GM12878 (cell line): ENCODE measurements around the gene CYP26A1. TPM values are rescaled to one million over a fixed set of nuclear protein-coding genes. Genes with fewer than 3 reads are reported as not detected.

Experiments used
- ATAC-seq: fragments of 200-7000 bp; cut with Tn5 transposase; 3 replicates; pipeline ENCODE4 v1.9.1; 2020; ENCODE audit warnings: mild to moderate bottlenecking, moderate library complexity
- BruUV-seq: library from RNA; stranded (reverse); fragments of 400-500 nt; replicated peaks from 2 replicates; lab custom pipeline; 2021; lab: Mats Ljungman, UMichigan
- CTCF ChIA-PET: fragments of 300-600 bp; sonication (Branson Sonifier 250); formaldehyde crosslinking; extraction: SDS; loops from one replicate; lab custom pipeline; 2021; ENCODE audit warnings: inconsistent platforms; lab: Yijun Ruan, JAX
- POLR2A ChIA-PET: fragments of 350-600 bp; formaldehyde crosslinking; extraction: SDS; loops from one replicate; lab custom pipeline; 2021; ENCODE audit warnings: inconsistent platforms; lab: Charles Lee
- RAD21 ChIA-PET: fragments of 300-600 bp; sonication (Branson Sonifier 250); formaldehyde crosslinking; loops from one replicate; lab custom pipeline; 2023; ENCODE audit warnings: antibody characterized with exemption; ENCODE audit not compliant: unreplicated experiment; lab: Charles Lee
- SMC1A ChIA-PET: fragments of 300-600 bp; sonication (Branson Sonifier 250); formaldehyde crosslinking; loops from one replicate; lab custom pipeline; 2023; ENCODE audit not compliant: unreplicated experiment, uncharacterized antibody; lab: Charles Lee
- DNase-seq: peaks from one replicate; pipeline ENCODE4 v3.0.0-alpha.2; 2011; ENCODE audit warnings: low read depth, low spot score
- FAIRE-seq: peaks from 3 replicates; lab custom pipeline; 2011; peaks lifted over from hg19 to GRCh38; lab: Jason Lieb, UNC
- H2AFZ ChIP-seq: 2 replicates; pipeline ENCODE4 v1.6.0; 2011; ENCODE audit warnings: low read depth, low read length, control low read depth; ENCODE audit not compliant: control insufficient read depth
- H3K27ac ChIP-seq: 2 replicates; pipeline ENCODE4 v1.5.1; 2011; ENCODE audit warnings: control low read depth; ENCODE audit not compliant: control insufficient read depth, insufficient read depth
- H3K27me3 ChIP-seq, 2 experiments: replicated peaks in 1 of 2; 2 replicates each; pipeline versions ENCODE4 v1.6.0 to v1.6.1; 2011; ENCODE audit warnings: low read length in 1 of 2; ENCODE audit not compliant: control insufficient read depth in 2 of 2, insufficient read depth in 2 of 2
- H3K36me3 ChIP-seq, 2 experiments: 2 replicates each; pipeline ENCODE4 v1.5.1; 2011; ENCODE audit warnings: low read length in 1 of 2; ENCODE audit not compliant: control insufficient read depth in 2 of 2, insufficient read depth in 2 of 2
- H3K4me1 ChIP-seq: 2 replicates; pipeline ENCODE4 v1.6.1; 2011; ENCODE audit warnings: mild to moderate bottlenecking, low read length, moderate library complexity, mixed read lengths; ENCODE audit not compliant: control insufficient read depth, insufficient read depth
- H3K4me2 ChIP-seq: 2 replicates; pipeline ENCODE4 v1.6.0; 2011; ENCODE audit warnings: control low read depth; ENCODE audit not compliant: control insufficient read depth, insufficient read depth
- H3K4me3 ChIP-seq: fragments of 200-600 bp; sonication (generic); 2 replicates; pipeline ENCODE4 v1.5.1; 2016
- H3K79me2 ChIP-seq: 2 replicates; pipeline ENCODE4 v1.6.0; 2011; ENCODE audit warnings: low read length; ENCODE audit not compliant: control insufficient read depth, insufficient read depth
- H3K9ac ChIP-seq: 2 replicates; pipeline ENCODE4 v1.8.0; 2011; ENCODE audit warnings: low read length, control low read depth, mixed read lengths; ENCODE audit not compliant: control insufficient read depth, insufficient read depth
- H3K9me3 ChIP-seq: replicated peaks from 3 replicates; pipeline ENCODE4 v1.5.1; 2011; ENCODE audit warnings: mild to moderate bottlenecking, low read length; ENCODE audit not compliant: control insufficient read depth, insufficient read depth
- H4K20me1 ChIP-seq: 2 replicates; pipeline ENCODE4 v1.6.0; 2011; ENCODE audit not compliant: control insufficient read depth, insufficient read depth
- ATF3 ChIP-seq: IDR thresholded peaks from 2 replicates; pipeline ENCODE4 v1.6.1; 2011; ENCODE audit warnings: low read depth, mild to moderate bottlenecking, low read length, moderate library complexity, borderline replicate concordance; ENCODE audit errors: extremely low read depth
- BCL11A ChIP-seq: IDR thresholded peaks from 2 replicates; pipeline ENCODE4 v1.6.1; 2011; ENCODE audit warnings: low read depth, low read length
- EP300 ChIP-seq, 2 experiments: fragments of 150-350 bp in 1 of 2; IDR thresholded peaks; 2 replicates each; pipeline ENCODE4 v1.6.1; 2011 to 2012; ENCODE audit warnings: low read depth in 2 of 2, low read length in 2 of 2, borderline replicate concordance in 1 of 2, improper control_type of control experiment in 1 of 2, inconsistent platforms in 1 of 2; ENCODE audit not compliant: control insufficient read depth in 1 of 2
- GABPA ChIP-seq: IDR thresholded peaks from 2 replicates; pipeline ENCODE4 v1.6.1; 2014; ENCODE audit warnings: antibody characterized with exemption, low read depth, mild to moderate bottlenecking, inconsistent platforms
- IKZF2 ChIP-seq, 2 experiments: fragments of 450-650 bp; IDR thresholded peaks; 2 replicates each; pipeline ENCODE4 v1.6.1; 2017; ENCODE audit warnings: mild to moderate bottlenecking in 2 of 2, moderate library complexity in 2 of 2
- NRF1 ChIP-seq: conservative IDR thresholded peaks from 2 replicates; pipeline ENCODE4 v1.6.1; 2011; ENCODE audit warnings: mild to moderate bottlenecking, low read depth, low read length, improper control_type of control experiment
- ZBTB40 ChIP-seq: fragments of 450-650 bp; IDR thresholded peaks from 2 replicates; pipeline ENCODE4 v1.6.1; 2016; ENCODE audit warnings: mild to moderate bottlenecking, moderate library complexity, borderline replicate concordance
- WGBS: methylation state at CpG from one replicate; pipeline ENCODE4 v1.1.6; 2016; ENCODE audit warnings: low lambda C conversion rate; ENCODE audit not compliant: insufficient replicate concordance, insufficient coverage; ENCODE audit errors: missing lambda C conversion rate; 5-methylcytosine and 5-hydroxymethylcytosine counted together
- in situ Hi-C: fragments of 300-500 bp; cut with MboI; formaldehyde crosslinking; loops from 9 replicates; pipeline ENCODE4 v1.14.3; 2018; ENCODE audit warnings: mixed read lengths
- intact Hi-C: fragments of 100-400 bp; cut with micrococcal nuclease; formaldehyde crosslinking; loops from one replicate; pipeline ENCODE4 v1.14.2; 2022; ENCODE audit not compliant: unreplicated experiment
- polyA plus RNA-seq, 11 experiments: library from polyadenylated mRNA; depleted of rRNA in 4 of 11; unstranded in 6 of 11; stranded (reverse) in 5 of 11; fragments of >200 nt; fragmentation: Nextera tagmentation in 4 of 11; fragmentation: Illumina TruSeq in 1 of 11; extraction: Ambion mirVana in 4 of 11; extraction: Trizol in 1 of 11; gene quantifications; 1 replicate in 1 of 11; 2 replicates in 10 of 11; pipeline versions ENCODE4 v1.2.1 to v1.2.3, GENCODE V29; 2011 to 2016; ENCODE audit warnings: inconsistent platforms in 2 of 11, missing spikeins in 2 of 11, low read depth in 1 of 11
- total RNA-seq, 4 experiments: library from RNA; depleted of rRNA in 3 of 4; stranded (reverse); fragments of >200 nt in 3 of 4; fragmentation: Illumina TruSeq in 1 of 4; extraction: Trizol in 1 of 4; gene quantifications; 2 replicates each; pipeline versions ENCODE4 v1.2.1 to v1.2.3, GENCODE V29; 2013 to 2021
- TF ChIP-seq, protein P1 (sequence below): IDR thresholded peaks from 2 replicates; pipeline ENCODE4 v1.6.1; 2011; ENCODE audit warnings: borderline replicate concordance, low read depth, mild to moderate bottlenecking, moderate library complexity, mixed read lengths, low read length; ENCODE audit not compliant: insufficient read depth; ENCODE audit errors: extremely low read length

Gene CYP26A1
- total and polyA plus RNA-seq, 10 of the 15 experiments (the other 5 are each of a cell fraction or from before 2014, with no cell fraction given): not detected

- ChIA-PET POLR2A (no interaction called here), CTCF (no interaction called here), RAD21 (no interaction called here), SMC1A (interaction anchor here (0.6 kb wide), 1 partner anchor 31 kb away, joined by 3 read pairs; no protein-coding TSS in a partner anchor)
- Histone ChIP-seq H3K4me3 (no peak overlapping the region), H4K20me1 (no peaks in the 10 kb centered on the region; the same call in 1 of the 2 replicates), H3K27me3 (peaks cover 31 to 46% of the 10 kb centered on the region in 2 experiments), H3K9ac (no peak overlapping the region), H3K36me3 (no peaks in the 10 kb centered on the region), H2AFZ (no peak overlapping the region), H3K79me2 (no peaks in the 10 kb centered on the region), H3K4me2 (no peak overlapping the region), H3K27ac (no peak overlapping the region), H3K9me3 (no peaks in the 10 kb centered on the region), H3K4me1 (peaks cover 13% of the 10 kb centered on the region)
- DNase-seq: no peak
- ATAC-seq: no peak
- TF ChIP-seq GABPA (no peak), IKZF2 (IDR thresholded peaks at IDR 0.05) (no peak), EP300 (IDR thresholded peaks at IDR 0.05; ENCODE audit: borderline replicate concordance in 1 of 2, control insufficient read depth in 1 of 2, low read depth in 2 of 2, low read length in 2 of 2) (no peak), NRF1 (no peak), BCL11A (no peak), ATF3 (no peak), ZBTB40 (no peak)
- TF ChIP-seq, protein P1, sequence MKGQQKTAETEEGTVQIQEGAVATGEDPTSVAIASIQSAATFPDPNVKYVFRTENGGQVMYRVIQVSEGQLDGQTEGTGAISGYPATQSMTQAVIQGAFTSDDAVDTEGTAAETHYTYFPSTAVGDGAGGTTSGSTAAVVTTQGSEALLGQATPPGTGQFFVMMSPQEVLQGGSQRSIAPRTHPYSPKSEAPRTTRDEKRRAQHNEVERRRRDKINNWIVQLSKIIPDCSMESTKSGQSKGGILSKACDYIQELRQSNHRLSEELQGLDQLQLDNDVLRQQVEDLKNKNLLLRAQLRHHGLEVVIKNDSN: no peak
- in situ Hi-C loops: no loop called here
- FAIRE-seq: no peak
- 25% methylated on average over 5 of the region's 5 CpGs for WGBS
- no TSS peak for BruUV-seq
- intact Hi-C loops: loop anchor here (10.0 kb wide), 2 partner anchors 186 to 434 kb away; no protein-coding TSS in a partner anchor
Observed at GRCh38 chr10:93070378-93071176, 3.1 kb upstream of the CYP26A1 start.
